Vagina (tissue), 2 donors: Measurements from ENCODE around the gene MICAL2. TPM values are rescaled to one million over a fixed set of nuclear protein-coding genes. Genes with fewer than 3 reads are reported as not detected.

Experiments used
- DNase-seq, 2 donors: peaks; one replicate each; pipeline ENCODE4 v3.0.0-alpha.2; 2017; ENCODE audit errors: extremely low spot score in 2 of 2
- H3K27ac ChIP-seq: fragments of 200-600 bp; sonication (generic); one replicate; pipeline ENCODE4 v1.5.1; 2019
- H3K27me3 ChIP-seq: fragments of 200-600 bp; sonication (generic); one replicate; pipeline ENCODE4 v1.5.1; 2019
- H3K36me3 ChIP-seq, 2 donors: fragments of 200-600 bp; sonication (generic); one replicate each; pipeline ENCODE4 v1.5.1; 2017 to 2019
- H3K4me1 ChIP-seq: fragments of 200-600 bp; sonication (generic); one replicate; pipeline ENCODE4 v1.5.1; 2019
- H3K4me3 ChIP-seq, 2 donors: fragments of 200-600 bp; sonication (generic); 1 replicate in 1 of 2; 2 replicates in 1 of 2; pipeline ENCODE4 v1.5.1; 2016 to 2019
- H3K9me3 ChIP-seq: fragments of 200-600 bp; sonication (generic); one replicate; pipeline ENCODE4 v1.5.1; 2019
- CTCF ChIP-seq, 3 experiments: fragments of 450-650 bp in 2 of 3; fragments of 200-600 bp in 1 of 3; sonication (generic) in 1 of 3; IDR thresholded peaks; one replicate each; pipeline ENCODE4 v1.5.1; 2017 to 2019; ENCODE audit warnings: antibody characterized with exemption in 3 of 3, mild to moderate bottlenecking in 2 of 3, moderate library complexity in 2 of 3
- POLR2A ChIP-seq, 2 donors: fragments of 450-650 bp; IDR thresholded peaks; one replicate each; pipeline ENCODE4 v1.6.1; 2017; ENCODE audit warnings: antibody characterized with exemption in 2 of 2, mild to moderate bottlenecking in 2 of 2, moderate library complexity in 2 of 2
- POLR2AphosphoS5 ChIP-seq, 2 donors: sonication (generic); formaldehyde crosslinking; IDR thresholded peaks; one replicate each; pipeline ENCODE4 v1.9.0; 2017; ENCODE audit warnings: antibody characterized with exemption in 2 of 2, mild to moderate bottlenecking in 2 of 2, low read depth in 1 of 2; ENCODE audit not compliant: insufficient read depth in 1 of 2
- intact Hi-C: fragments of 100-400 bp; cut with DNase I; formaldehyde crosslinking; loops from one replicate; pipeline ENCODE4 v1.15.1; 2023
- total RNA-seq: library from RNA; depleted of rRNA; stranded (reverse); fragments of >200 nt; gene quantifications from one replicate; pipeline ENCODE4 v1.2.3, GENCODE V29; 2016

The MICAL2 gene
- total RNA-seq, 1 donor from 2014 or later, result 41.7 TPM

GRCh38 chr11:12269446-12270214 lies 159.2 kb downstream of the MICAL2 start:
- H3K4me3 ChIP-seq, result no peak overlapping the region
- H3K36me3 ChIP-seq, result no peaks in the 10 kb centered on the region
- DNase-seq, result no peak
- H3K27ac ChIP-seq, result no peak overlapping the region
- no peaks in the 10 kb centered on the region for H3K4me1 ChIP-seq
- no peak for TF ChIP-seq POLR2AphosphoS5 (IDR thresholded peaks at IDR 0.05; ENCODE audit: insufficient read depth in 1 of 2, low read depth in 1 of 2)
- no peak for TF ChIP-seq POLR2A (IDR thresholded peaks at IDR 0.05)
- TF ChIP-seq CTCF (IDR thresholded peaks at IDR 0.05), result no peak
- H3K27me3 ChIP-seq, result no peaks in the 10 kb centered on the region
- intact Hi-C loops, result loop anchor here (10.0 kb wide), 1 partner anchor 465 kb away; no protein-coding TSS in a partner anchor
- no peaks in the 10 kb centered on the region for H3K9me3 ChIP-seq

GRCh38 chr11:12270215-12270797 lies 159.9 kb downstream of the MICAL2 start:
- H3K4me1 ChIP-seq, result no peaks in the 10 kb centered on the region
- H3K9me3 ChIP-seq, result no peaks in the 10 kb centered on the region
- TF ChIP-seq POLR2AphosphoS5 (IDR thresholded peaks at IDR 0.05; ENCODE audit: insufficient read depth in 1 of 2, low read depth in 1 of 2) (no peak), POLR2A (IDR thresholded peaks at IDR 0.05) (no peak), CTCF (IDR thresholded peaks at IDR 0.05) (no peak)
- no peaks in the 10 kb centered on the region for H3K27me3 ChIP-seq
- intact Hi-C loops, result loop anchor here (10.0 kb wide), 1 partner anchor 466 kb away; no protein-coding TSS in a partner anchor
- no peak overlapping the region for H3K27ac ChIP-seq
- no peaks in the 10 kb centered on the region for H3K36me3 ChIP-seq
- no peak for DNase-seq
- no peak overlapping the region for H3K4me3 ChIP-seq

- no peak overlapping the region for H3K4me3 ChIP-seq
- H3K9me3 ChIP-seq, result no peaks in the 10 kb centered on the region
- no peak overlapping the region for H3K27ac ChIP-seq
- no peaks in the 10 kb centered on the region for H3K27me3 ChIP-seq
- no peak for DNase-seq
- H3K4me1 ChIP-seq, result no peaks in the 10 kb centered on the region
- TF ChIP-seq POLR2A (IDR thresholded peaks at IDR 0.05), result no peak
- TF ChIP-seq CTCF (IDR thresholded peaks at IDR 0.05), result no peak
- TF ChIP-seq POLR2AphosphoS5 (IDR thresholded peaks at IDR 0.05; ENCODE audit: insufficient read depth in 1 of 2, low read depth in 1 of 2), result no peak
- intact Hi-C loops, result loop anchor here (10.0 kb wide), 1 partner anchor 466 kb away; no protein-coding TSS in a partner anchor
- H3K36me3 ChIP-seq, result no peaks in the 10 kb centered on the region
These were observed 160.4 kb downstream of the MICAL2 start for GRCh38 chr11:12270817-12271216.

- no peak for DNase-seq
- no peaks in the 10 kb centered on the region for H3K36me3 ChIP-seq
- TF ChIP-seq POLR2AphosphoS5 (IDR thresholded peaks at IDR 0.05; ENCODE audit: insufficient read depth in 1 of 2, low read depth in 1 of 2), result no peak
- TF ChIP-seq POLR2A (IDR thresholded peaks at IDR 0.05), result no peak
- TF ChIP-seq CTCF (IDR thresholded peaks at IDR 0.05), result no peak
- H3K27ac ChIP-seq, result no peak overlapping the region
- no peak overlapping the region for H3K4me3 ChIP-seq
- no peaks in the 10 kb centered on the region for H3K27me3 ChIP-seq
- intact Hi-C loops, result loop anchor here (10.0 kb wide), 1 partner anchor 466 kb away; no protein-coding TSS in a partner anchor
- no peaks in the 10 kb centered on the region for H3K9me3 ChIP-seq
- H3K4me1 ChIP-seq, result no peaks in the 10 kb centered on the region
These were observed 160.9 kb downstream of the MICAL2 start for GRCh38 chr11:12271241-12271640.
